Hepatocyte (in vitro differentiated cells): ENCODE results near the gene VANGL1. TPM values are rescaled to one million over a fixed set of nuclear protein-coding genes. Genes with fewer than 3 reads are reported as not detected.

Source experiments
- DNase-seq: peaks from one replicate; pipeline ENCODE4 v3.0.0-alpha.2; 2016; ENCODE audit warnings: low spot score
- H2AFZ ChIP-seq: fragments of 200-600 bp; sonication (generic); 2 replicates; pipeline ENCODE4 v1.6.0; 2016; ENCODE audit warnings: antibody characterized with exemption, mild to moderate bottlenecking
- H3K27ac ChIP-seq: fragments of 200-600 bp; sonication (generic); 2 replicates; pipeline ENCODE4 v1.5.1; 2016; ENCODE audit warnings: mild to moderate bottlenecking
- H3K27me3 ChIP-seq: fragments of 200-600 bp; sonication (generic); 2 replicates; pipeline ENCODE4 v1.6.1; 2016
- H3K36me3 ChIP-seq: fragments of 200-600 bp; sonication (generic); replicated peaks from 2 replicates; pipeline ENCODE4 v1.5.1; 2016; ENCODE audit warnings: low read depth; ENCODE audit not compliant: insufficient read depth
- H3K4me1 ChIP-seq: fragments of 200-600 bp; sonication (generic); 2 replicates; pipeline ENCODE4 v1.5.1; 2016; ENCODE audit warnings: mild to moderate bottlenecking, moderate library complexity; ENCODE audit not compliant: insufficient read depth
- H3K4me2 ChIP-seq: fragments of 200-600 bp; sonication (generic); 2 replicates; pipeline ENCODE4 v1.6.0; 2016
- H3K4me3 ChIP-seq: fragments of 200-600 bp; sonication (generic); 2 replicates; pipeline ENCODE4 v1.5.1; 2016; ENCODE audit warnings: mild to moderate bottlenecking
- H3K79me2 ChIP-seq: fragments of 200-600 bp; sonication (generic); 2 replicates; pipeline ENCODE4 v1.6.0; 2017; ENCODE audit warnings: mild to moderate bottlenecking
- H3K9me2 ChIP-seq: fragments of 200-600 bp; sonication (generic); replicated peaks from 2 replicates; pipeline ENCODE4 v1.6.0; 2017; ENCODE audit warnings: mild to moderate bottlenecking; ENCODE audit not compliant: insufficient read depth
- H3K9me3 ChIP-seq: fragments of 200-600 bp; sonication (generic); 2 replicates; pipeline ENCODE4 v1.5.1; 2016; ENCODE audit warnings: low read depth, mild to moderate bottlenecking
- H4K20me1 ChIP-seq: fragments of 200-600 bp; sonication (generic); 2 replicates; pipeline ENCODE4 v1.6.0; 2016; ENCODE audit warnings: mild to moderate bottlenecking; ENCODE audit not compliant: insufficient read depth, poor library complexity, severe bottlenecking
- CTCF ChIP-seq: fragments of 200-600 bp; sonication (generic); IDR thresholded peaks from 2 replicates; pipeline ENCODE4 v1.5.1; 2016; ENCODE audit warnings: antibody characterized with exemption, mild to moderate bottlenecking; ENCODE audit not compliant: poor library complexity
- EZH2 ChIP-seq: fragments of 200-600 bp; sonication (generic); IDR thresholded peaks from 2 replicates; pipeline ENCODE4 v1.6.1; 2016; ENCODE audit warnings: antibody characterized with exemption, mild to moderate bottlenecking, borderline replicate concordance
- EZH2phosphoT487 ChIP-seq: fragments of 200-600 bp; sonication (generic); IDR thresholded peaks from one replicate; pipeline ENCODE4 v1.6.1; 2018; ENCODE audit warnings: antibody characterized with exemption, mild to moderate bottlenecking, low read depth, moderate library complexity; ENCODE audit not compliant: unreplicated experiment, severe bottlenecking
- WGBS: methylation state at CpG from one replicate; pipeline ENCODE4 v1.1.6; 2016; ENCODE audit warnings: low lambda C conversion rate; ENCODE audit errors: missing lambda C conversion rate; 5-methylcytosine and 5-hydroxymethylcytosine counted together
- polyA plus RNA-seq: library from polyadenylated mRNA; unstranded; fragments of >200 nt; fragmentation: Nextera tagmentation; extraction: Ambion mirVana; gene quantifications from 2 replicates; pipeline ENCODE4 v1.2.1, GENCODE V29; 2016
- total RNA-seq: library from RNA; depleted of rRNA; stranded (reverse); fragments of >200 nt; gene quantifications from 2 replicates; pipeline ENCODE4 v1.2.3, GENCODE V29; 2014

VANGL1 gene
- total and polyA plus RNA-seq, 2 experiments from 2014 or later: 11.6 to 12.1 TPM

DNA sequence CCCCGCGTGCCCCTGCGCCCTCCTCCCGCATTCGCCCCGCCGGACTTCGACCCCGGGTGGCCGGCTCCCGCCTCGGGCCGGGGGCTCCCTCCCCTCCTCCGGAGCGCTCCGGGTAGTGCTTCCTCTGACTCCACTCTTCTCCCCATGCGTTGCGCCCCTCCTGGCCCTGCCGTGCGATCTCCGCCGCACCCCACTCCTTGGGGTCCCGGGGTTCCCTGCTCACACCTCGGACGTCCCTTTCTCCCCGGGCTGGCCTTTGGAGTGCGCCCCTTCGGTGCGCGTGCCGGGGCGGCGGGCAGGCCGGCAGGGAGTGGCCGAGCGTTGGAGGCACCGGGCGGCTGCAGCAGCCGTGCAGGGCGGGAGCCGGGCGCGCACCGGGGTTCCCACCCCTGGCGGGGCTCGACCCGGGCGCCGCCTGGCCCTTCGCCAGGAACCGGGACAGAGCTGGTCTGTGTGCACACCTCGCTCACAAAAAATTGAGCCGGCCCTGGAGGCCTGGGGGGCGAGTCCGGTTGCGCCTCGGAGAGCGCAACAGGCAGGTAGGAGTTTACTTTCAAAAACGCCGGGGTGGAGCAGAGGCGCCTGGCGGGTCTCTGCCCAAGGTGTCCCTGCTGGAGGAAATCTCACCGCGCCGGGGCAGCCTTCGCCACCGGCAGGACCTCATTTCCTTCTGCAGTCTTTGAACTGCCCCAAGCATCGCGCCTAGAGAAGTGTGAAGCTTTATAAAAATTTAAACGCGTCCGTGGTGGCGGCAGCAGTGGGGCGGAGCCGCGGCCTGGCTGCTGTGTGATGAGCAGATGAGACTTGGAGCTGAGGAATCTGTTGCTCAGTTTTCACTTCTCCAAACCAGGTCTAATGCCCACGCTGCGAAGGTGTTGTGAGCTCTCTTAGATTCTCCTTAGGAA, 650 bp downstream of the VANGL1 start:
- 3% methylated on average over 61 of the region's 78 CpGs for WGBS
- peak; percentile 74 for DNase-seq
- Histone ChIP-seq H3K79me2 (peaks cover 44% of the 10 kb centered on the region), H3K9me3 (no peaks in the 10 kb centered on the region), H3K36me3 (no peaks in the 10 kb centered on the region), H3K27ac (peak overlapping the region; percentile 95), H2AFZ (peak overlapping the region; percentile 96), H3K27me3 (no peaks in the 10 kb centered on the region), H4K20me1 (peaks cover 6% of the 10 kb centered on the region), H3K9me2 (no peaks in the 10 kb centered on the region), H3K4me2 (peak overlapping the region; percentile 82), H3K4me3 (peak overlapping the region; percentile 74), H3K4me1 (peaks cover 23% of the 10 kb centered on the region)
- TF ChIP-seq CTCF: peak; percentile 35
- no peak for TF ChIP-seq EZH2phosphoT487

DNA sequence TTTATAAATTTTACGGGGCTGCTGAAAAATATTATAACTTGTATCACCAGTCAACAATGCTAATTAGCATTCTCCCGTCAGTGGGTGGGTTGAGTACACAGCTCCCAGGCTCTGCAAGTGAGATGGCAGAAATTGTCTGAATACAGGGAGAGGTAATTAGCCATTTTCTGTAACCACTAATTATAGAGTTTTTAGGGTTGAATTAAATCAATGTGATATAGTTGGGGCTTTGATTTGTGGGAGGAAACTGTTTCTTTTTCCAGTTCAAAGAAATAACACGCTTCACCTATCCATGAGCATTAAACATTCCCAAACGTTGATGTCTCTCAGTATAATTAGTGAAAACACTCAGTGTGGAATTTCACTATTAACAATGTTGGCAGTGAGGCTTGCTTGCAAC, 1.5 kb downstream of the VANGL1 start:
- Histone ChIP-seq H3K27me3 (no peaks in the 10 kb centered on the region), H3K4me2 (peak overlapping the region; percentile 82), H2AFZ (no peak overlapping the region), H3K79me2 (peaks cover 52% of the 10 kb centered on the region), H3K36me3 (no peaks in the 10 kb centered on the region), H3K4me1 (peaks cover 25% of the 10 kb centered on the region), H3K9me3 (no peaks in the 10 kb centered on the region), H3K4me3 (peak overlapping the region; percentile 74), H3K9me2 (no peaks in the 10 kb centered on the region), H4K20me1 (peaks cover 6% of the 10 kb centered on the region), H3K27ac (peak overlapping the region; percentile 95)
- TF ChIP-seq EZH2phosphoT487 (no peak), CTCF (no peak), EZH2 (no peak)
- no peak for DNase-seq
- WGBS: 48% methylated on average over 4 of the region's 4 CpGs

GRCh38 chr1:115643666-115644065, 1.9 kb downstream of the VANGL1 start:
- TF ChIP-seq CTCF (no peak), EZH2 (no peak), EZH2phosphoT487 (no peak)
- no peak overlapping the region for H3K27ac ChIP-seq
- WGBS: 82% methylated on average over 1 of the region's 1 CpG
- DNase-seq: no peak
- peaks cover 28% of the 10 kb centered on the region for H3K4me1 ChIP-seq
- H4K20me1 ChIP-seq: peaks cover 6% of the 10 kb centered on the region
- peaks cover 56% of the 10 kb centered on the region for H3K79me2 ChIP-seq
- no peaks in the 10 kb centered on the region for H3K36me3 ChIP-seq
- no peaks in the 10 kb centered on the region for H3K9me2 ChIP-seq
- no peak overlapping the region for H3K4me3 ChIP-seq
- H2AFZ ChIP-seq: no peak overlapping the region
- H3K27me3 ChIP-seq: no peaks in the 10 kb centered on the region
- H3K4me2 ChIP-seq: peak overlapping the region; percentile 82
- H3K9me3 ChIP-seq: no peaks in the 10 kb centered on the region
